Activated CD4-positive, alpha-beta T cell treated with anti-CD3 and anti-CD28 coated beads for 36 hours (primary cell): ENCODE results near the gene TMEM255B. TPM values are rescaled to one million over a fixed set of nuclear protein-coding genes. Genes with fewer than 3 reads are reported as not detected.
"Not testable (repeated sequence)": the region's sequence is repeated elsewhere in the genome, so short reads cannot be mapped to it uniquely, and the experiment has no call there.

Experiments used
- ATAC-seq: fragments of 200-7000 bp; cut with Tn5 transposase; one replicate; pipeline ENCODE4 v1.10.0; 2021; ENCODE audit warnings: mild to moderate bottlenecking, moderate library complexity
- CTCF ChIA-PET: fragments of 350-600 bp; sonication (Branson Sonifier 250); formaldehyde crosslinking; loops from one replicate; lab custom pipeline; 2021; ENCODE audit warnings: antibody characterized with exemption; lab: Charles Lee
- POLR2A ChIA-PET: fragments of 350-600 bp; sonication (Branson Sonifier 250); formaldehyde crosslinking; loops from one replicate; lab custom pipeline; 2021; ENCODE audit warnings: antibody characterized with exemption, inconsistent platforms; lab: Charles Lee
- DNase-seq: peaks from one replicate; pipeline ENCODE4 v3.0.0-alpha.2; 2020
- H3K27ac Mint-ChIP-seq: one replicate; pipeline ENCODE4 v1.8.0; 2021; ENCODE audit warnings: mixed read lengths
- H3K27me3 Mint-ChIP-seq: one replicate; pipeline ENCODE4 v1.8.0; 2021; ENCODE audit warnings: mixed read lengths
- H3K36me3 Mint-ChIP-seq: one replicate; pipeline ENCODE4 v1.8.0; 2021; ENCODE audit warnings: low read depth, mixed read lengths
- H3K4me1 Mint-ChIP-seq: one replicate; pipeline ENCODE4 v1.8.0; 2021; ENCODE audit warnings: mixed read lengths
- H3K4me3 Mint-ChIP-seq: one replicate; pipeline ENCODE4 v1.8.0; 2021; ENCODE audit warnings: mild to moderate bottlenecking, moderate library complexity, mixed read lengths
- H3K9me3 Mint-ChIP-seq: one replicate; pipeline ENCODE4 v1.8.0; 2021; ENCODE audit warnings: low read depth, mixed read lengths
- intact Hi-C, 2 experiments: fragments of 100-400 bp; cut with DNase I in 1 of 2; cut with micrococcal nuclease in 1 of 2; formaldehyde crosslinking; loops; one replicate each; pipeline versions ENCODE4 v1.14.2 to v1.15.1; 2022 to 2024; cut with DNase I, micrococcal nuclease
- total RNA-seq, 2 experiments: library from RNA; stranded (reverse); gene quantifications; one replicate each; pipeline ENCODE4 v1.2.3, GENCODE V29; 2021

TMEM255B gene
- total RNA-seq, 2 experiments from 2014 or later, result 0.74 to 1.3 TPM

GRCh38 chr13:113819731-113820715, 61.0 kb downstream of the TMEM255B start:
- ATAC-seq, result no peak
- CTCF ChIA-PET, result no interaction called here

GRCh38 chr13:113820813-113821651, 62.0 kb downstream of the TMEM255B start:
- Mint-ChIP-seq H3K27me3 (no peaks in the 10 kb centered on the region), H3K36me3 (peaks cover 9% of the 10 kb centered on the region), H3K27ac (no peak overlapping the region), H3K4me1 (peaks cover 13% of the 10 kb centered on the region), H3K9me3 (no peaks in the 10 kb centered on the region), H3K4me3 (no peak overlapping the region)
- DNase-seq (no peak), ATAC-seq (no peak)
- CTCF ChIA-PET, result no interaction called here
- intact Hi-C loops, result no loop called here
- POLR2A ChIA-PET, result no interaction called here

More at GRCh38 chr13:113819731-113820715, 61.0 kb downstream of the TMEM255B start:
- no peaks in the 10 kb centered on the region for H3K27me3 Mint-ChIP-seq
- intact Hi-C loops, result loop anchor here in 1 of 2 experiments (10.0 kb wide), 1 partner anchor 295 kb away; no protein-coding TSS in a partner anchor
- no peak for DNase-seq
- no peaks in the 10 kb centered on the region for H3K9me3 Mint-ChIP-seq
- peaks cover 21% of the 10 kb centered on the region for H3K4me1 Mint-ChIP-seq
- POLR2A ChIA-PET, result no interaction called here
- peaks cover 12% of the 10 kb centered on the region for H3K36me3 Mint-ChIP-seq
- no peak overlapping the region for H3K27ac Mint-ChIP-seq
- no peak overlapping the region for H3K4me3 Mint-ChIP-seq

- peaks cover 6% of the 10 kb centered on the region for H3K36me3 Mint-ChIP-seq
- ChIA-PET POLR2A (no interaction called here), CTCF (no interaction called here)
- no peak for ATAC-seq
- peaks cover 5% of the 10 kb centered on the region for H3K4me1 Mint-ChIP-seq
- H3K27me3 Mint-ChIP-seq, result no peaks in the 10 kb centered on the region
- DNase-seq, result no peak
- H3K27ac Mint-ChIP-seq, result no peak overlapping the region
- H3K4me3 Mint-ChIP-seq, result no peak overlapping the region
- intact Hi-C loops, result no loop called here
- H3K9me3 Mint-ChIP-seq, result no peaks in the 10 kb centered on the region
Observed at GRCh38 chr13:113821847-113822246, 62.8 kb downstream of the TMEM255B start.

GRCh38 chr13:113822266-113822665, 63.2 kb downstream of the TMEM255B start:
- ChIA-PET POLR2A (no interaction called here), CTCF (no interaction called here)

GRCh38 chr13:113822956-113823744, 64.1 kb downstream of the TMEM255B start:
- Mint-ChIP-seq H3K36me3 (peaks cover 12% of the 10 kb centered on the region), H3K27me3 (no peaks in the 10 kb centered on the region), H3K9me3 (no peaks in the 10 kb centered on the region), H3K4me3 (no peak overlapping the region), H3K4me1 (no peaks in the 10 kb centered on the region), H3K27ac (no peak overlapping the region)
- ChIA-PET CTCF (no interaction called here), POLR2A (no interaction called here)
- intact Hi-C loops, result no loop called here
- ATAC-seq (no peak), DNase-seq (no peak)

More at GRCh38 chr13:113822266-113822665, 63.2 kb downstream of the TMEM255B start:
- H3K36me3 Mint-ChIP-seq, result peaks cover 7% of the 10 kb centered on the region
- intact Hi-C loops, result no loop called here
- no peak overlapping the region for H3K4me3 Mint-ChIP-seq
- H3K27ac Mint-ChIP-seq, result no peak overlapping the region
- DNase-seq, result no peak
- H3K4me1 Mint-ChIP-seq, result peaks cover 2% of the 10 kb centered on the region
- H3K27me3 Mint-ChIP-seq, result no peaks in the 10 kb centered on the region
- no peak for ATAC-seq
- H3K9me3 Mint-ChIP-seq, result no peaks in the 10 kb centered on the region

GRCh38 chr13:113823771-113824170, 64.7 kb downstream of the TMEM255B start:
- intact Hi-C loops, result no loop called here
- DNase-seq (no peak), ATAC-seq (no peak)
- Mint-ChIP-seq H3K9me3 (no peaks in the 10 kb centered on the region), H3K4me3 (no peak overlapping the region), H3K4me1 (no peaks in the 10 kb centered on the region), H3K36me3 (peaks cover 12% of the 10 kb centered on the region), H3K27me3 (no peaks in the 10 kb centered on the region), H3K27ac (no peak overlapping the region)
- POLR2A ChIA-PET, result no interaction called here
- CTCF ChIA-PET, result no interaction called here

- H3K4me1 Mint-ChIP-seq, result no peaks in the 10 kb centered on the region
- H3K4me3 Mint-ChIP-seq, result no peak overlapping the region
- intact Hi-C loops, result no loop called here
- POLR2A ChIA-PET, result no interaction called here
- CTCF ChIA-PET, result no interaction called here
- ATAC-seq (no peak), DNase-seq (no peak)
- no peak overlapping the region for H3K27ac Mint-ChIP-seq
- H3K36me3 Mint-ChIP-seq, result peaks cover 12% of the 10 kb centered on the region
- H3K27me3 Mint-ChIP-seq, result no peaks in the 10 kb centered on the region
- no peaks in the 10 kb centered on the region for H3K9me3 Mint-ChIP-seq
Observed at GRCh38 chr13:113825841-113826240, 66.8 kb downstream of the TMEM255B start.

GRCh38 chr13:113826446-113826845, 67.4 kb downstream of the TMEM255B start:
- CTCF ChIA-PET, result not testable (repeated sequence)

GRCh38 chr13:113827021-113827420, 68.0 kb downstream of the TMEM255B start:
- ChIA-PET CTCF (no interaction called here), POLR2A (no interaction called here)
- H3K36me3 Mint-ChIP-seq, result peaks cover 12% of the 10 kb centered on the region

More at GRCh38 chr13:113826446-113826845, 67.4 kb downstream of the TMEM255B start:
- intact Hi-C loops, H3K9me3 Mint-ChIP-seq, DNase-seq, H3K27me3 Mint-ChIP-seq, ATAC-seq, POLR2A ChIA-PET, H3K27ac Mint-ChIP-seq, H3K4me1 Mint-ChIP-seq, H3K4me3 Mint-ChIP-seq: not testable (repeated sequence)
- peaks cover 12% of the 10 kb centered on the region for H3K36me3 Mint-ChIP-seq

GRCh38 chr13:113828282-113828825, 69.3 kb downstream of the TMEM255B start:
- H3K9me3 Mint-ChIP-seq, result no peaks in the 10 kb centered on the region
- no peak overlapping the region for H3K4me3 Mint-ChIP-seq
- ATAC-seq (no peak), DNase-seq (no peak)
- no peak overlapping the region for H3K27ac Mint-ChIP-seq
- H3K36me3 Mint-ChIP-seq, result peaks cover 11% of the 10 kb centered on the region
- H3K27me3 Mint-ChIP-seq, result no peaks in the 10 kb centered on the region
- H3K4me1 Mint-ChIP-seq, result no peaks in the 10 kb centered on the region
- intact Hi-C loops, result no loop called here
- ChIA-PET CTCF (no interaction called here), POLR2A (no interaction called here)

More at GRCh38 chr13:113827021-113827420, 68.0 kb downstream of the TMEM255B start:
- Mint-ChIP-seq H3K4me1 (no peaks in the 10 kb centered on the region), H3K9me3 (no peaks in the 10 kb centered on the region), H3K27me3 (no peaks in the 10 kb centered on the region), H3K4me3 (no peak overlapping the region), H3K27ac (no peak overlapping the region)
- DNase-seq (no peak), ATAC-seq (no peak)
- intact Hi-C loops, result no loop called here
